GM12801 (cell line): ENCODE results near the gene MYO5C.

ENCODE experiments used
- CTCF ChIP-seq: IDR thresholded peaks from one replicate; pipeline ENCODE4 v1.5.1; 2011; ENCODE audit warnings: control low read depth; ENCODE audit not compliant: insufficient read length; ENCODE audit errors: extremely low read depth

Gene MYO5C

GRCh38 chr15:52227456-52227855 is 68.1 kb downstream of the MYO5C start:
- TF ChIP-seq CTCF: no peak

- no peak for TF ChIP-seq CTCF
Observed at GRCh38 chr15:52225230-52225629, 70.4 kb downstream of the MYO5C start.

- no peak for TF ChIP-seq CTCF
Observed at GRCh38 chr15:52224211-52224610, 71.4 kb downstream of the MYO5C start.

GRCh38 chr15:52221730-52222129 is 73.9 kb downstream of the MYO5C start:
- TF ChIP-seq CTCF: no peak

DNA sequence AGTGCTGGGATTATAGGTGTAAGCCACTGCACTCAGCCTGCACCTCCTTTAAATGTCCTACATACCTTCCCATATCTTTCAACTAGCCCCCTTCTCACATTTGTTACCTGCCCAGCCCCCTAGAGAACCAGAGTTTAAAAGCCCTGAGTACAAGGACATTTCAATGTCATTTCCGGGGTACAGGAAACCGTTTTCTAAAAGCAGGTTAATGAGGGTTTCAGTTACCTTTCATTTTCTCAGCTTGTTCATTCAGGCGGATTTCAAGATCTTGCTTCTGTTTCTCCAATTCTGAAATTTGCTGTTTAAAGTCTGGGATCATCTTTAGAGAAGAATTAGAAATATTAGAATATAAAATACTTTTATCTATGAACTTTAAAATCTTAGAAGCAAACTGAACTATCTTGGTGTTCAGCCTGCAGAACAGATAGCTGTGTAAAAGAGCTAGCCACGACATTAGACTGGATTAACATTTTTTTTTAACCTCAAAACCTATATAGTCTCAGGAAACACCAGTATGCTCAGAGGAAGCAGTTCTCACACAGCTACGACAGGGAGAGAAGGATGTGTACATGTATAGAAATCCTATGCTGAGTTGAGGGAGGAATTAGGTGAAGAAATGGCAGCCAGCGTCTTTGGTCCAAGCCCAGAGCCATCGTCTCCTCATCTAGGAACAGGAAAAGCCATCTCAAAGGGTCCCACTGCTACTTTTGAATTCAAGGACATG is 74.5 kb downstream of the MYO5C start:
- no peak for TF ChIP-seq CTCF

DNA sequence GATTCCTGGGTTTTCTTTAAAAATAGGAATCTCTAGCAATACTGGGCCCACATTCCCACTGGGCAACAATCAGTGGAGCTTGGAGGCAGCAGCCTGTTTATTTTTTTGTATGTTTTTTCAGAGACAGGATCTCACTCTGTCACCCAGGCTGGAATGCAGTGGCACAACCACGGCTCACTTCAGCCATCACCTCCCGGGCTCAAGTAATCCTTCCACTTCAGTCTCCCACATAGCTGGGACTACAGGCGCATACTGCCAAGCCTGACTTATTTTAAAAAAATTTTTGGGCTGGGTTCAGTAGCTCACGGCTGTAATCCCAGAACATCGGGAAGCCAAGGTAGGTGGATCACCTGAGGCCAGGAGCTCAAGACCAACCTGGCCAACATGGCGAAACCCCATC is 75.4 kb downstream of the MYO5C start:
- TF ChIP-seq CTCF: no peak

GRCh38 chr15:52218816-52219215 is 76.8 kb downstream of the MYO5C start:
- TF ChIP-seq CTCF: no peak

- no peak for TF ChIP-seq CTCF
Observed at GRCh38 chr15:52218371-52218770, 77.2 kb downstream of the MYO5C start.
